GM18909 (cell line): Measurements from ENCODE around the gene ZNF280B.
"Not testable (repeated sequence)": the region's sequence is repeated elsewhere in the genome, so short reads cannot be mapped to it uniquely, and the experiment has no call there.

Source experiments
- ATAC-seq: cut with Tn5 transposase; IDR thresholded peaks from one replicate; pipeline ENCODE4 v1.9.1; 2021; ENCODE audit warnings: mild to moderate bottlenecking; ENCODE audit not compliant: unreplicated experiment, poor library complexity

Gene ZNF280B

DNA sequence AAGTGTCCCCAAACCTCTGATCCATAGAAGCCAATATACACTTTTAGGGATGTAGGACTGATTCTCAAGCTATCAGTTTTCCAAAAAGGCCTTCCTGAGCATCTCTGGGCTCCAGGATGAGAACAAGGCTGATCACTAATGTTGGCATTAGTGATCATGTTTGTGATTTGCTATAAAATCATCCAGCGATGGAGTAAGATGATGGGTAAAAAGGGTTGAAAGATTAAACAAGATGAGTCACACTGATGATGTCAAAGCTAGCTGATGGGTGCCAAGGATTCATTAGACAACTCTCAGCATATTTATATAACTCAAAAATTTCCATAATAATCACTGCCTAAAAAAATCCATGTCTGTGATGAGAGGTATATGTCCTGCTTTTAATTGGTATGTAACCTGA lies 42.8 kb downstream of the ZNF280B start:
- no peak for ATAC-seq

DNA sequence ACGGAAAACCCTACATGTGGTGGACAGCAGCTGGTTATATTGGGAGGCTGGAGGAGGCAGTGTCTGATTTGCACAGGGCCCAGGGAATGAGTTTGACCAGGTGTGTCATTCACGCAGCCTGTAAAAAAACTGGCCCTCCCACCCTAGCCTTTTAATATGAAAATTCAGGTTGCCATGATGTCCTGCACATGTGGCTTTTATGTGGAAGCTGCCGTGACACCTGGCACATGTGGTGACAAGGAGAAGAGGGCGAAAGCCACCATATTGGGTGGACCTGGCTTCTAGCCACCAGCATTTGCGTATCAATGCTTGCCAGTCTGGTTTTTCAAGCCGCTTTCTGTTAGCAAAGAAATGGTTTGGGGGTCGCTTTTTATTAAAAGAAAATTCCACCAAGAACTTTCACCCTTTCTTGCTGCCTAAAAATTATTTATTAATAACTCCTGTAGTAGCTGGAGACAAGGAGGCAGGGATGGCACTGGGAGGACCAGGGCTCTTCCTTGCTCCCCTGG lies 43.4 kb downstream of the ZNF280B start:
- ATAC-seq, result no peak

DNA sequence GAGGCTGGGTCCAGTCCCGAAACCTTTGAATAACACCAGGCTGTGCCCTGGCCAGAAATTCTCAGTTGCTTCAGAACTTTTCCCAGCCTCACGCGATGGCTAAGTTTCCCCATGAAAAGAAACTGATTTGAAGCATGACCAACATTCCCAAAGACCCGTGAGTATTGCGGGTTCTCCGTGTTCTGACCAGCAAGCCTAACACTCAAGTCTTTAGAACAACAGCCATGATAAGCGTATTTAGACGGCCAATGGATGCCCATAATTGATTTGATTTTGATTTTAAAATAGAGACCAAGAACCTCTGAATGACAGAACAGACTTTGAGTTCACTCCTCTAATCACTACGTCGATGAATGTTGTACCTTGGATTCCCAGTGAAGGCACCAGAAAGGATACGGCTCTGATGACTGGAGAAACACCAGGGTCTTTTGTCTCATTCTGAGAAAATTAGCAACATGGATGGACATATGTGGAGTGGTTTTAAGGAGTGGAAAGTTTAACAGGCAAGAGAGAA lies 43.9 kb downstream of the ZNF280B start:
- no peak for ATAC-seq

DNA sequence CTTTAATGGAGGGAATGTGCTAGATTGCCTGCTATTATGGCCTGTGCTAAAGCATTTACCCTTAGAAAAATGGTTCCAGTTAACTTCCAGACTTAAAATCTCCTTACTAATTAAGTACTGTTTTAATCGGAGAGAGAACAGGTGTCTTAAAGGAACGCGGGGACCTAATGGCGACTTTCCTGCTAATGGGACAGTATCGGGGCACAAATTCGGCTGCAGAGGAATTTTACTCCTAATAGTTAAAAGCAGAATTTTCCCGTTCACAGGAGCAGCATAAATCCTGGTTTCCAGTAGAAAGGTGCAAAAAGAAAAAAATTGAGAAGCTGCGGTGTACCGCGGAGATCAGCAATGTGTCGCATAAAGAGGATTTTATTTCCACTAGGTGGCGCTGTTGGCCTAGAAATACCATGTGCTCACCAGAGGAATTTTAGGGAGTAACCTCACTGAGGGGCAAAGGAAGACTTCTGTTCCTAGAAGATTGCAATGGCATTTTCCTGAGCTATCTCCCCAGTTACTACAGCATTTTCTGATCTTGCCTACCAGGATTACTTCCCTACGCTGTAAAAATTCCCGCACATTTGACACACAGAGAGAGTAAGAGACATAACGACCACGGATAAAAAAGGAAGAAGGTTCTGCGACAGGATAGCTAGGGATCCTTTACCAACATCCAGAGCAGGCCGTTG lies 44.5 kb downstream of the ZNF280B start:
- ATAC-seq, result no peak

DNA sequence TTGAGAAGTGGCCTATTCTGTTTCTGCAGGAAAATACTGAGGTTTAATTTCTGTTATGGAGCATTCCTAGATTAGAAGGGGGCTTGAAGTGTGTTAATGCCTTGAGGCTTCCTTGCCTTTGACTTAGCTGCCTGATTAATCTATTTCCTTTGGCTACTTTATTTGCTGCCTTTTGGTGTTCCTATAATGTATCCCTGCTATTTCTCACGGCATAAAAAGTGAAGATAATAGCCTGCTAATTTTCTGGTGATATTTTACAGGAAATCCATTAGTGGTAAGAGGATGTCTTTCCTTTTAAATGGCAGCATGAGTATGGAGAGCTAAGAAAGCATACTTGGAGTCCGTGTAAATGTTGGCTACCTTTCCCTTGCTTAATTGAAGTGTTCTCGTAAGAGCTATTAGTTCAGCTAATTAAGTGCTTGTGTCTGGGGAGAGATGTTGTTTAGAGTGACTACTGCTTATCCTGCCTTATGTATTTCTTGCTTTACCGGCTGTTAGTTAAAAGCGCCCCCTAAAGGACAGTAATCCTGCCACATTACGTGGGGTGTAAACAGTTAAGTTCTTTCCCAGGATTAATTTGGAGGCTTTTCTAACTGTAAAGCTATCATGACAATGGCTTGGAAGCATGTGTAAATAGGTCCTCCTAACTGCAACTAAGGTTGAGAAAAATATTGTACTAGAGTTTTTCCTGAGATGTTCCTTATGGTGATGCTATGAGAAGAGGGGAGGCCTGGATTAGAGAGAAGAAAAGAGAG lies 45.6 kb downstream of the ZNF280B start:
- ATAC-seq, result no peak

DNA sequence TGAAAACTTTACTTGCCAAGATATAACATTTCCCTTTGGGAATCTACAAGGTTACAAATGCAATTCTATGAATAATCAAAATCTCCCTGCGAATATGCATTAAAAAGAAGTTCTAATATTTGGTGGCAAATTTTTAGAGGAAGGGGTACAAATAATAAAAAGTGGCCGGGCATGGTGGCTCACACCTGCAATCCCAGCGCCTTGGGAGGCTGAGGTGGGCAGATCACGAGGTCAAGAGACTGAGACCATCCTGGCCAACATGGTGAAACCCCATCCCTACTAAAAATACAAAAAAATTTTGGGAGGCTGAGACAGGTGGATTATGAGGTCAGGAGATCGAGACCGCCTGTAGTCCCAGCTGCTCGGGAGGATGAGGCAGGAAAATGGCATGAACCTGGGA lies 47.0 kb downstream of the ZNF280B start:
- ATAC-seq, result no peak

DNA sequence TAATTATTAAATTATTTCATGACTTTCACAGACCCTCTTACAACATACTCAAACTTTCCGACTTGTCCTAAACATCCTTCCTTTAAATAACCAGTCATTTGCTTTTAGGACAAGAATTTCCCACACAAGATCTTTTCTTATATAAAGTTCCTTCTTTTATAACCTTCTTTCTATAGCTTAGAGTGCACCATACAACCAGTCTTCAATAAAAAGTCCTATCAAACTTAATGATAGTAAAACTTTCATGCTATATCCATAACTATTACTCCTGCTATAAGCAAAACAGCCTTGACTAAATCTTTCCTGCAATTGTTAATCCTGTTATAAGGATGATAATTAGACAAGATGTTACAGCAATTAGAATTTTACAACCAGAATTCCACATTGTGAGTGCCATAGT lies 47.4 kb downstream of the ZNF280B start:
- ATAC-seq, result no peak

DNA sequence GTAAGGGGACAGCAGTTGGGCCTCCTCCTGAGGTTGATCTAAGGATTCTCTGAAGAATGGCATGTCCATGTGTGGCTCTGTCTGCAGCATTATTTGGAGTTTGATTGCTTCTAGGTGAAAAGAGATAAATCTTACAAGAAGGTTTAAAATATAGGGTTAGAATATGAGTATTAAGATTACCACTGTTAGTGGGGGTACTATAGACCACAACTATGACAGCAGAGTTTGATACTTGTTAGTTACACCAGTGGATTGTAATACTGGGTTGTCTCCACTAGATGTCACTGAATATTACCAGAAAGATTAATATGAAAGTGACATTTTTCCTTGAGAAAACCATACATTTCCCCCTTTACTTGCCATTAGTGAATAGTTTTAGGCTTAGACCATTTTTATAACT lies 47.9 kb downstream of the ZNF280B start:
- ATAC-seq, result no peak

DNA sequence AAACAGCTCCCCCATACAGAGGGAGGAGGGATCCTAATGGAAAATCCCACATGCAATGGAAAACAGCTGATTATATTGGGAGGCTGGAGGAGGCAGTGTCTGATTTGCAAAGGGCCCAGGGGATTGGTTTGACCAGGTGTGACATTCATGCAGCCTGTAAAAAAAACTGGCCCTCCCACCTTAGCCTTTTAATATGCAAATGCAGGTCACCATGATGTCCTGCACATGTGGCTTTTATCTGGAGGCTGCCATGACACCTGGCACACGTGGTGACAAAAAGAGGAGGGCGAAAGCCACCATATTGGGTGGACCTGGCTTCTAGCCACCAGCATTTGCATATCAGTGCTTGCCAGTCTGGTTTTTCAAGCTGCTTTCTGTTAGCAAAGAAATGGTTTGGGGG lies 48.5 kb downstream of the ZNF280B start:
- ATAC-seq, result no peak

DNA sequence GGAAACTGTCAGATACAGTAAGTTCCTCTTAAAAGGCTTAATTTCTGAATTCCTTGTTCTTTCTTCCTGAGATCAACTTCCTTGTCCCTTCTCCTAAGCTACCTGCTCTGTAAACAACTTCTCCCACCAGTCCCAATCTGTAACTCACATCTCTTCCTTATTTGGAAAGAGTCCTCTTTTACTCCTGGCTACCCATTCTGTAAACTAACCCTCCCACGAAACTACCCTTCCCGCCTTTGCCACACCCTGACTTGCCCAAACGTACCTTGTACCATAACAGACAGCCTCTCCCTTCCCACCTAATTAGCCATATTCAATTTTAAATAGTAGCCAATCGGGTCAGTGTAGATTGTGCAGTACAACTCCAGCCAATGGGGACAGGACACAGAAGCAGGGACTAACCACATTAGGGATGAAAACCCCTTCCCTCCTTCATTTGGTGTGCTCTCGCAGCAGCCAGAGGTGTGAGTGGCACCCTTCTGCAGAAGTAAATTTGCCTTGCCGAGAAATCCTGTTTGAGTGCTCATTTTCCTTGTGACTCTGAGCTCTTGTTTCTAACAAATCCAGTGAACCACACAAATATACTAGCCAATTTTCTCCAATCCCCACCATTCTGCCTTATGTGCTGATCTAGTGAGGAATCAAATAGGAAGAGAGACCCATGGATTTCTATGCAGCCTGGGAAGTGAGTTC lies 49.5 kb downstream of the ZNF280B start:
- no peak for ATAC-seq

DNA sequence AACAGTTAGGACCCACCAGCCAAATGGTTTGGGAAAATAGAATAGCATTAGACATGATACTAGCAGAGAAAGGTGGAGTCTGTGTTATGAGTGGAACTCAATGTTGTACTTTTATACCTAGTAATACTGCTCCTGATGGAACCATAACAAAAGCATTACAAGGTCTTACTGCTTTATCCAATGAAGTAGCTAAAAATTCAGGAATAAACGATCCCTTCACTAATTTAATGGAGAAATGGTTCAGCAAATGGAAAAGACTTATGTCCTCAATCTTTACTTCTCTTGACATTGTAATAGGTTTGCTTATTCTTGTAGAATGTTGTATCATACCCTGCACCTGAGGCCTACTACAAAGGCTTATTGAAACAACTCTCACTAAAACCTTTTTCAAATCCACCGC lies 50.2 kb downstream of the ZNF280B start:
- no peak for ATAC-seq

DNA sequence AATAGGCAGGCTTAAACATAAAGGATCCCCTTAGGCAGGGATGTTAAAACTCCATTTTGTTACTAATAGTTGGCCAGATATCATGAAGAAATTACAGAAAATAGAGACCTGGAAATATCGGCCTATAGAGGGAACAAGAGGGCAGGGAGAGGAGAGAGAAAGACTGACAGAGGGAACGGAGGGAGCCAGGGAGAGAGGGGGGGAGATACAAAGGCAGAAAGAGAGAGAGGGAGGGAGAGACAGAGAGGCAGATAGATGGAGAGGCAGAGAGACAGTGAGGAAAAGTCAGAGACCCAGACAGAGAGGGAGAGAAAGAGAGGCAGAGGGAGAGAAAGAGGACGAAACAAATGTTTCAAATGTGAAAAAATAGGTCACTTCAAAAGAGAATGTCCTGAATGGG lies 53.5 kb downstream of the ZNF280B start:
- no peak for ATAC-seq

DNA sequence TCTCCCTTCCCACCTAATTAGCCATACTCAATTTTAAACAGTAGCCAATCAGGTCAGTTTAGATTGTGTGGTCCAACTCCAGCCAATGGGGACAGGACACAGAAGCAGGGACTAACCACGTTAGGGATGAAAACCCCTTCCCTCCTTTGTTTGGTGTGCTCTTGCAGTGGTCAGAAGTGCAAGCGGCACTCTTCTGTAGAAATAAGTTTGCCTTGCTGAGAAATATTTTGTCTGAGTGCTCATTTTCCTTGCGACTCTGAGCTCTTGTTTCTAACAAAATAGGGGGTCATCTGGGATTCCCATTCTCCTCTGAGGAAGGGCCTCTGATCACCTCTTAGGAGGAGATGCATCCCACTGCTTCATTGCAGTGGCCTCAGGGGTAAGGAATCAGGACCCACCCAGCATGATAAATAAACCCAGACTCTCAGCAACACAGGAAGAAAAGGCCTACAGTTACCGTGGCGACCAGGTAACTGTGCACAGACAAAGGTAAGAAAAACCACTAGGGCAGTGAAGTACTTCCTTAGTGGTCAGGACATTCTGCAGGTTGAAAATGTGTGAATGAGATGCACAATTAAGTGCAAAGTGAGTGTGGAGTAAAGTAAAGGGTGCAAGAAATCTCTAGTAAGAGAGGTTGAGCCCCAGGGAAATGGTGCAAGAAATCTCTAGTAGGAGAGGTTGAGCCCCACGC lies 55.4 kb downstream of the ZNF280B start:
- ATAC-seq, result no peak

DNA sequence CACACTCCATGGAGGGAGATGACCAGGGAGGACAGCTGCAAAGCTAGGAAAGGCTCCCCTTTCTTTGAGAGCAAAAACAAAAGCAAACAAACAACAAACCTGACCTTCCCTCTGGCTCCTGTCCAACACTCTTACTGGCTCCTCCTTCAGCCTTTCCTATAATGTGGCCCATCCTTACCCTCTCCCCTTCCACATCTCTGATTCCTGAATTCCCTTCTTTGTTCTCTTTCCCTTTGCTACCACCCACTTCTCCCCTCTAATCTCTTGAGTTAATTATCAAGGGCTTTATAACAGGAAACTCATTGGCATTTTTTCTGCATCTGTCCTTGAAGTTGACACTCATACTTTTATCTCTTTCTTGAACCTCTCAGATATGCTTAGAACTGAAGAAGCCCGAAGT lies 56.3 kb downstream of the ZNF280B start:
- ATAC-seq, result no peak

DNA sequence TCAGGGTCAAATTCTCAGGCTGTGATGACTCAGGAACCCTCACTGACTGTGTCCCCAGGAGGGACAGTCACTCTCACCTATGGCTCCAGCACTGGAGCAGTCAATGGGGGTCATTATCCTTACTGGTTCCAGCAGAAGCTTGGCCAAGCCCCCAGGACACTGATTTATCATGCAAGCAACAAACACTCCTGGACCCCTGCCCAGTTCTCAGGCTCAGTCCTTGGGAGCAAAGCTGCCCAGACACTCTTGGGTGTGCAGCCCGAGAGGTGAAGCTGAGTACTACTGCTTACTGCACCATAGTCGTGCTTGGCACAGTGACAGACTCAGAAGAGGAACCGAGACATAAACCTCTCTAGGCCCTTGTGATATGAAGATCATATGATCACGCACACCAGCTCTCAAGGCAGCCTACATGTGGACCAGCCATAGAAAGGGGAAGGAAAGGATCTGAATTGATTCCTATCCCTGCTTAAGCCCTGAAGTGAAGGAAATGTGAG lies 58.2 kb downstream of the ZNF280B start:
- peak; percentile 86 for ATAC-seq

DNA sequence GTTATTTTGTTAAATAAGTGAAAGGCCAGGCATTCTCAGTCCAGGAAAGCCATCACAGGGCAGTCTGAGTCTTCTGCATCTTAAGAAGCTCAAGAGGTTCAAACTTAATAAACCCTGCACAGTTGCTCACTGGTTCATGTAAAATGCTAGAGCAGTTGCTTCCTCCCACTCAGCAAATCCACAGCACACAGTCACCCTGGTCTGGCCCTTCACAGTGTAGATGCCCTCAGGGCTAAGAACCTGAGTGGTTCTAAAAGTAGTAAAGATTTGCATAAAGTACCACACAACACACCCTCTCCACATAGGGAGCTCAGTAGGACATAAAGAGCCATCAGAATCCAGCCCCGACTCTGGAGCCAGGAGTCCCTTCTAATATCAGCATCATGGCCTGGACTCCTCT lies 58.7 kb downstream of the ZNF280B start:
- ATAC-seq, result no peak

DNA sequence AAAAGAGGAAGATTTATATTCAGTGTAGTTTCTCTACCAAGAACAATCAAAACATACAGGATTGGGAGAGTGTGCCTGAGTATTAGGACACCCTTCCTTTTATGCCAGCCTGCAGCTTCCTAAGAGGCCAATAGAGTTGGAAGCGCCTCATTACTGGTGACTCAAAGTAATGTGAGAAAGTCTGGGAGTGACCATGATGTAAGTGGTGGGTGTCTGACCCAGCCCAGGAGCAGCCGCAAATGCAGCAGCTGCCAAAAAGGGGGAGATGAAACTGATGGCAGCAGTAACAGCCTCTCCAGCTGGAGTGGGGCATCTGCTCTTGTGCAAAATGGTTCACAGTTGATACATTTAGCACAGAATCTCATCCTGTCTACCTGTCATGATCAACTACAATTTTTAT lies 62.0 kb downstream of the ZNF280B start:
- ATAC-seq, result no peak

DNA sequence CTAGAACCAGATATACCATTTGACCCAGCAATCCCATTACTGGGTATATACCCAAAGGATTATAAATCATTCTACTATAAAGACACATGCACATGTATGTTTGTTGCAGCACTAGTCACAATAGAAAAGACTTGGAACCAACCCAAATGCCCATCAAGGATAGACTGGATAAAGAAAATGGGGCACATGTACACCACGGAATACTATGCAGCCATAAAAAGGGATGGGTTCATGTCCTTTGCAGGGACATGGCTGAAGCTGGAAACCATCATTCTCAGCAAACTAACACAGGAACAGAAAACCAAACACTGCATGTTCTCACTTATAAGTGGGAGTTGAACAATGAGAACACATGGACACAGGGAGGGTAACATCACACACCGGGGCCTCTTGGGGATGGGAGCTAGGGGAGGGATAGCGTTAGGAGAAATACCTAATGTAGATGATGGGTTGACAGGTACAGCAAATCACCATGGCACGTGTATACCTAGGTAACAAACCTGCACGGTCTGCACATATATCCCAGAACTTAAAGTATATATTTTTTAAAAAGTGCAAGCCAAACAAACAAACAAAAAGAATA lies 64.4 kb downstream of the ZNF280B start:
- not testable (repeated sequence) for ATAC-seq

DNA sequence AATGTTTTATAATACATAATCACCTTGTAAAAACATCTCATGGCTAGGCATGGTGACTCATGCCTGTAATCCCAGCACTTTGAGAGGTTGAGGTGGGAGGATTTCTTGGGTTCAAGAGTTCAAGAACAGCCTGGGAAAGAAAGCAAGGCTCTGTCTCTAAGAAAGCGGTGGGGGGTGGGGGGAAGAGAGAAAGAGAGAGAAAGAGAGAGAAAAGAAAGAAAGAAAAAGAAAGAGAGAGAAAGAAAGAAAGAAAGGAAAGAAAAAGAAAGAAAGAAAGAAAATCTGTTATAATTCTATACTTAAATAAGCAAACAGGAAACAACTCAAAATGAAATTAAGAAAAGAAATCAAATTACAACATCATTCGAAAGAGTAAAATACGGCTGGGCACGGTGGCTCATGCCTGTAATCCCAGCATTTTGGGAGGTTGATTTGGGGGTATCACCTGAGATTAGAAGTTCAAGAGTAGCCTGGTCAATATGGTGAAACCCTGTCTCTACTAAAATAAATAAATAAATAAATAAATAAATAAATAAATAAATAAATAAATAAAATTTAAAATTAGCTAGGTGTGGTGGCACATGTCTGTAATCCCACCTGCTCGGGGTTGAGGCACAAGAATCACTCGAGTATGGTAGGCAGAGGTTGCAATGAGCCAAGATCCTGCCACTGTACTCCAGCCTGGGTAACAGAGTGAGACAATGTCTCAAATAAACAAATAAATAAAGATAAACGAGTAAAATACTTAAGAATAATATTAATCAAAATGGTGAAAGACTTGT lies 65.4 kb downstream of the ZNF280B start:
- no peak for ATAC-seq
